Measurements from ENCODE around the gene TRAF1.
"Not testable (repeated sequence)": the region's sequence is repeated elsewhere in the genome, so short reads cannot be mapped to it uniquely, and the experiment has no call there.

TRAF1 gene

GRCh38 chr9:120926397-120926928, at the start of gene TRAF1:
Gene TRAF1, minus strand, starts transcription at chr9:120926796. Its CDS starts 721 bp downstream, at chr9:120926075.
- Histone ChIP-seq H3K27ac (ENCODE audit: low read depth, low read length) (no peak within 1 kb of the TSS), H3K36me3 (ENCODE audit: control insufficient read depth, insufficient read depth, low read length) (no peaks in the 10 kb centered on the region), H3K27me3 (ENCODE audit: control insufficient read depth, insufficient read depth, low read length) (peaks cover 12% of the 10 kb centered on the region), H3K4me1 (ENCODE audit: control insufficient read depth, insufficient read depth, low read length) (peaks cover 38% of the 10 kb centered on the region), H3K4me3 (ENCODE audit: low read depth, low read length) (no peak within 1 kb of the TSS), H3K9ac (ENCODE audit: low read length) (no peak within 1 kb of the TSS), H3K9me3 (ENCODE audit: control insufficient read depth, insufficient read depth, low read depth, low read length) (no peaks in the 10 kb centered on the region)

- H3K27me3 ChIP-seq (ENCODE audit: control insufficient read depth, insufficient read depth, low read length) = peaks cover 3% of the 10 kb centered on the region; the same call in 1 of the 2 replicates
- H3K9ac ChIP-seq (ENCODE audit: low read length) = no peak overlapping the region
- H3K36me3 ChIP-seq (ENCODE audit: control insufficient read depth, insufficient read depth, low read length) = no peaks in the 10 kb centered on the region
- no peaks in the 10 kb centered on the region for H3K9me3 ChIP-seq (ENCODE audit: control insufficient read depth, insufficient read depth, low read depth, low read length)
- no peak overlapping the region for H3K27ac ChIP-seq (ENCODE audit: low read depth, low read length)
- peaks cover under 1% of the 10 kb centered on the region; the same call in 1 of the 2 replicates for H3K4me1 ChIP-seq (ENCODE audit: control insufficient read depth, insufficient read depth, low read length)
- H3K4me3 ChIP-seq (ENCODE audit: low read depth, low read length) = no peak overlapping the region
Observed at GRCh38 chr9:120974921-120975320, 48.3 kb upstream of the TRAF1 start.

- Histone ChIP-seq H3K9ac (ENCODE audit: low read length) (no peak overlapping the region), H3K27me3 (ENCODE audit: control insufficient read depth, insufficient read depth, low read length) (no peaks in the 10 kb centered on the region), H3K4me1 (ENCODE audit: control insufficient read depth, insufficient read depth, low read length) (no peaks in the 10 kb centered on the region), H3K9me3 (ENCODE audit: control insufficient read depth, insufficient read depth, low read depth, low read length) (no peaks in the 10 kb centered on the region), H3K27ac (ENCODE audit: low read depth, low read length) (no peak overlapping the region), H3K36me3 (ENCODE audit: control insufficient read depth, insufficient read depth, low read length) (no peaks in the 10 kb centered on the region), H3K4me3 (ENCODE audit: low read depth, low read length) (no peak overlapping the region)
Observed at GRCh38 chr9:120974181-120974580, 47.6 kb upstream of the TRAF1 start.

- Histone ChIP-seq H3K27me3 (ENCODE audit: control insufficient read depth, insufficient read depth, low read length) (no peaks in the 10 kb centered on the region), H3K9me3 (ENCODE audit: control insufficient read depth, insufficient read depth, low read depth, low read length) (no peaks in the 10 kb centered on the region), H3K27ac (ENCODE audit: low read depth, low read length) (no peak overlapping the region), H3K9ac (ENCODE audit: low read length) (no peak overlapping the region), H3K4me1 (ENCODE audit: control insufficient read depth, insufficient read depth, low read length) (no peaks in the 10 kb centered on the region), H3K4me3 (ENCODE audit: low read depth, low read length) (no peak overlapping the region), H3K36me3 (ENCODE audit: control insufficient read depth, insufficient read depth, low read length) (no peaks in the 10 kb centered on the region)
Observed at GRCh38 chr9:120971938-120972337, 45.3 kb upstream of the TRAF1 start.

- not testable (repeated sequence) for H3K27me3 ChIP-seq (ENCODE audit: control insufficient read depth, insufficient read depth, low read length); H3K27ac ChIP-seq (ENCODE audit: low read depth, low read length); H3K9me3 ChIP-seq (ENCODE audit: control insufficient read depth, insufficient read depth, low read depth, low read length); H3K9ac ChIP-seq (ENCODE audit: low read length); H3K4me3 ChIP-seq (ENCODE audit: low read depth, low read length); H3K4me1 ChIP-seq (ENCODE audit: control insufficient read depth, insufficient read depth, low read length); H3K36me3 ChIP-seq (ENCODE audit: control insufficient read depth, insufficient read depth, low read length)
Observed at GRCh38 chr9:120971471-120971870, 44.9 kb upstream of the TRAF1 start.

- no peak overlapping the region for H3K9ac ChIP-seq (ENCODE audit: low read length)
Observed at GRCh38 chr9:120970244-120970643, 43.6 kb upstream of the TRAF1 start.

GRCh38 chr9:120966013-120966369, 39.4 kb upstream of the TRAF1 start:
- Histone ChIP-seq H3K9ac (ENCODE audit: low read length) (no peak overlapping the region), H3K27me3 (ENCODE audit: control insufficient read depth, insufficient read depth, low read length) (no peaks in the 10 kb centered on the region), H3K9me3 (ENCODE audit: control insufficient read depth, insufficient read depth, low read depth, low read length) (no peaks in the 10 kb centered on the region), H3K27ac (ENCODE audit: low read depth, low read length) (no peak overlapping the region), H3K4me3 (ENCODE audit: low read depth, low read length) (no peak overlapping the region), H3K4me1 (ENCODE audit: control insufficient read depth, insufficient read depth, low read length) (peaks cover 18% of the 10 kb centered on the region; the same call in 1 of the 2 replicates), H3K36me3 (ENCODE audit: control insufficient read depth, insufficient read depth, low read length) (no peaks in the 10 kb centered on the region)

More at GRCh38 chr9:120970244-120970643, 43.6 kb upstream of the TRAF1 start:
- Histone ChIP-seq H3K4me3 (ENCODE audit: low read depth, low read length) (no peak overlapping the region), H3K9me3 (ENCODE audit: control insufficient read depth, insufficient read depth, low read depth, low read length) (no peaks in the 10 kb centered on the region), H3K4me1 (ENCODE audit: control insufficient read depth, insufficient read depth, low read length) (peaks cover 9% of the 10 kb centered on the region; the same call in 1 of the 2 replicates), H3K27ac (ENCODE audit: low read depth, low read length) (no peak overlapping the region), H3K36me3 (ENCODE audit: control insufficient read depth, insufficient read depth, low read length) (no peaks in the 10 kb centered on the region), H3K27me3 (ENCODE audit: control insufficient read depth, insufficient read depth, low read length) (no peaks in the 10 kb centered on the region)

DNA sequence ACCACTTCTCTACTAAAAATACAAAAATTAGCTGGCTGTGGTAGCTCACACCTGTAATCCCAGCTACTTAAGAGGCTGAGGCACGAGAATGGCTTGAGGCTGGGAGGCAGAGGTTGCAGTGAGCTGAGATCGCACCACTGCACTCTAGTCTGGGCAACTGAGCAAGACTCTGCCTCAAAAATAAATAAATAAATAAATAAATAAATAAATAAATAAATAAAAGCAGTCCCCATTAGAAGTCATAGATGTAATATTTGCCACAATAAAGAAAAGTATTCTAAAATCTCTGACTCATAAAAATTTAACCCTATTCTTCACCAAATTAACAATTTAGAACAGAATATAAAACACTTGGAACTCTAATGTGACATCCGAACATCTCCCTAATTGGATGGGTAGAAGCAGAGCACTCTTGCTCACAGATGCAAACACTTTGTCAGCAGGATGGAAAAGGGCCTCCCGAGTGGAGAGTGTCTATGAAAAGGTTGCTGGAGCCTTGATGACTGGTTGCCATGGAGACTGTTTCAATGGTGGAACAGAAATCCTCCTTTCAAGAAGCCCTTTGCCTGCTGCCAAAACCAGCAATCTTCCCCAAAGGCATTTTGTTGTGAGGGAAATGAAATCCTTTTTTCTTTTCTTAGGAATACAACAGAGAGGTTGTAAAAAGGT, 38.9 kb upstream of the TRAF1 start:
- peaks cover 18% of the 10 kb centered on the region; the same call in 1 of the 2 replicates for H3K4me1 ChIP-seq (ENCODE audit: control insufficient read depth, insufficient read depth, low read length)
- H3K4me3 ChIP-seq (ENCODE audit: low read depth, low read length) = no peak overlapping the region
- H3K9ac ChIP-seq (ENCODE audit: low read length) = no peak overlapping the region
- H3K9me3 ChIP-seq (ENCODE audit: control insufficient read depth, insufficient read depth, low read depth, low read length) = no peaks in the 10 kb centered on the region
- no peak overlapping the region for H3K27ac ChIP-seq (ENCODE audit: low read depth, low read length)
- no peaks in the 10 kb centered on the region for H3K27me3 ChIP-seq (ENCODE audit: control insufficient read depth, insufficient read depth, low read length)
- no peaks in the 10 kb centered on the region for H3K36me3 ChIP-seq (ENCODE audit: control insufficient read depth, insufficient read depth, low read length)

GRCh38 chr9:120961936-120962335, 35.3 kb upstream of the TRAF1 start:
- no peaks in the 10 kb centered on the region for H3K27me3 ChIP-seq (ENCODE audit: control insufficient read depth, insufficient read depth, low read length)
- H3K27ac ChIP-seq (ENCODE audit: low read depth, low read length) = no peak overlapping the region
- H3K36me3 ChIP-seq (ENCODE audit: control insufficient read depth, insufficient read depth, low read length) = no peaks in the 10 kb centered on the region
- no peak overlapping the region for H3K4me3 ChIP-seq (ENCODE audit: low read depth, low read length)
- peaks cover 18% of the 10 kb centered on the region; the same call in 1 of the 2 replicates for H3K4me1 ChIP-seq (ENCODE audit: control insufficient read depth, insufficient read depth, low read length)
- H3K9me3 ChIP-seq (ENCODE audit: control insufficient read depth, insufficient read depth, low read depth, low read length) = no peaks in the 10 kb centered on the region
- H3K9ac ChIP-seq (ENCODE audit: low read length) = no peak overlapping the region

DNA sequence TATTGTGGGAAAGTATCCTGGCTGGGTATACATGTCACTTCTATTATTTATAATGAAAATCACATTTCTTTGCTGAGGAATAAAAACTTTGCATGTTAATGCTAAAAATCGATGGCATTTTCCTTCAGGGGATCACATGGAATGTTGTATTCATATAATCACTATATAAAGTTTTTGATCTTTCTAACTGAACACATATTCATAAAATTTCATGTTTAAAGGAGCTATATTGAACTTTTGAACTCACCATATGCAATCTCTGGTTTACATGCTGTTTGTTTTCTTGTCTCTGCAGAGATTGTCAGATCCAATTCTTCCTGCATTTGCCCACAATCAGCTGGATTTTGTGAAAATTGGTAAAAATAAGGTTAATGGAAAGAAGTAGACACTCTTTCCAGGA, 33.4 kb upstream of the TRAF1 start:
- Histone ChIP-seq H3K36me3 (ENCODE audit: control insufficient read depth, insufficient read depth, low read length) (no peaks in the 10 kb centered on the region), H3K4me3 (ENCODE audit: low read depth, low read length) (no peak overlapping the region)

DNA sequence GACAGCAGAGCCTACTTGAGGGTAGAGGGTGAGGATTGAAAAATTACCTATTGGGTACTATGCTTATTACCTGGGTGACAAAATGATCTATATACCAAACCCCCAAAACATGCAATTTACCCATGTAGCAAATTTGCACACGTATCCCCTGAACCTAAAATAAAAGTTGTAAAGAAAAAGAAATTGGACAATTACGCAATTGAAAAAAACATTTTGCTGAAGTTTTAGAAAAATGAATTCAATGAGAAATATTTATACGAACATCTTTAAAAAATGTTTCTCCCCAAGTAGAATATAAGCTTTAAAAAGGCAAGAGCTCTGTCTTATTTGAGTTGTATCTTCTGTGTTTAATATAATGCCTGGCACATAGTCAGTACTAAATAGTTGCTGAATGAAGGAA, 30.3 kb upstream of the TRAF1 start:
- Histone ChIP-seq H3K4me3 (ENCODE audit: low read depth, low read length) (no peak overlapping the region), H3K27me3 (ENCODE audit: control insufficient read depth, insufficient read depth, low read length) (no peaks in the 10 kb centered on the region), H3K27ac (ENCODE audit: low read depth, low read length) (no peak overlapping the region), H3K36me3 (ENCODE audit: control insufficient read depth, insufficient read depth, low read length) (no peaks in the 10 kb centered on the region), H3K4me1 (ENCODE audit: control insufficient read depth, insufficient read depth, low read length) (peaks cover 4% of the 10 kb centered on the region; the same call in 1 of the 2 replicates), H3K9me3 (ENCODE audit: control insufficient read depth, insufficient read depth, low read depth, low read length) (no peaks in the 10 kb centered on the region), H3K9ac (ENCODE audit: low read length) (no peak overlapping the region)

More for the DNA sequence above, 33.4 kb upstream of the TRAF1 start:
- no peaks in the 10 kb centered on the region for H3K27me3 ChIP-seq (ENCODE audit: control insufficient read depth, insufficient read depth, low read length)
- no peak overlapping the region for H3K27ac ChIP-seq (ENCODE audit: low read depth, low read length)
- no peak overlapping the region for H3K9ac ChIP-seq (ENCODE audit: low read length)
- H3K9me3 ChIP-seq (ENCODE audit: control insufficient read depth, insufficient read depth, low read depth, low read length) = no peaks in the 10 kb centered on the region
- peaks cover 8% of the 10 kb centered on the region; the same call in 1 of the 2 replicates for H3K4me1 ChIP-seq (ENCODE audit: control insufficient read depth, insufficient read depth, low read length)
